OCI-LY1 (cell line): Measurements from ENCODE around the gene MAD1L1.

Experiments used
- EZH2 ChIP-seq: fragments of 200-600 bp; sonication (generic), shearing (Covaris generic); IDR thresholded peaks from 2 replicates; pipeline ENCODE4 v1.8.0; 2017; ENCODE audit warnings: borderline replicate concordance, mixed run types, mild to moderate bottlenecking, antibody characterized with exemption, low read length, moderate library complexity, mixed read lengths
- TF ChIP-seq, protein P1 (sequence below): fragments of 200-600 bp; sonication (generic), shearing (Covaris generic); IDR thresholded peaks from 2 replicates; pipeline ENCODE4 v1.5.1; 2017; ENCODE audit warnings: mild to moderate bottlenecking, antibody characterized with exemption, low read length, moderate library complexity, mixed read lengths

- TF ChIP-seq, protein P1, sequence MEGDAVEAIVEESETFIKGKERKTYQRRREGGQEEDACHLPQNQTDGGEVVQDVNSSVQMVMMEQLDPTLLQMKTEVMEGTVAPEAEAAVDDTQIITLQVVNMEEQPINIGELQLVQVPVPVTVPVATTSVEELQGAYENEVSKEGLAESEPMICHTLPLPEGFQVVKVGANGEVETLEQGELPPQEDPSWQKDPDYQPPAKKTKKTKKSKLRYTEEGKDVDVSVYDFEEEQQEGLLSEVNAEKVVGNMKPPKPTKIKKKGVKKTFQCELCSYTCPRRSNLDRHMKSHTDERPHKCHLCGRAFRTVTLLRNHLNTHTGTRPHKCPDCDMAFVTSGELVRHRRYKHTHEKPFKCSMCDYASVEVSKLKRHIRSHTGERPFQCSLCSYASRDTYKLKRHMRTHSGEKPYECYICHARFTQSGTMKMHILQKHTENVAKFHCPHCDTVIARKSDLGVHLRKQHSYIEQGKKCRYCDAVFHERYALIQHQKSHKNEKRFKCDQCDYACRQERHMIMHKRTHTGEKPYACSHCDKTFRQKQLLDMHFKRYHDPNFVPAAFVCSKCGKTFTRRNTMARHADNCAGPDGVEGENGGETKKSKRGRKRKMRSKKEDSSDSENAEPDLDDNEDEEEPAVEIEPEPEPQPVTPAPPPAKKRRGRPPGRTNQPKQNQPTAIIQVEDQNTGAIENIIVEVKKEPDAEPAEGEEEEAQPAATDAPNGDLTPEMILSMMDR = no peak
- no peak for TF ChIP-seq EZH2
These were observed 152.3 kb downstream of the MAD1L1 start for GRCh38 chr7:2080477-2080876.
